ENCODE results near the gene SELL. TPM values are rescaled to one million over a fixed set of nuclear protein-coding genes. Genes with fewer than 3 reads are reported as not detected.

Gene SELL
- polyA plus RNA-seq, 1 of the 3 experiments (the other 2 are of a cell fraction), result 0.58 TPM

- no peaks in the 10 kb centered on the region for H3K9me2 ChIP-seq
- no peaks in the 10 kb centered on the region for H3K9me3 ChIP-seq
- no peak for TF ChIP-seq ZBTB33 (IDR thresholded peaks at IDR 0.05; ENCODE audit: borderline replicate concordance, low read depth)
- TF ChIP-seq, protein P1, sequence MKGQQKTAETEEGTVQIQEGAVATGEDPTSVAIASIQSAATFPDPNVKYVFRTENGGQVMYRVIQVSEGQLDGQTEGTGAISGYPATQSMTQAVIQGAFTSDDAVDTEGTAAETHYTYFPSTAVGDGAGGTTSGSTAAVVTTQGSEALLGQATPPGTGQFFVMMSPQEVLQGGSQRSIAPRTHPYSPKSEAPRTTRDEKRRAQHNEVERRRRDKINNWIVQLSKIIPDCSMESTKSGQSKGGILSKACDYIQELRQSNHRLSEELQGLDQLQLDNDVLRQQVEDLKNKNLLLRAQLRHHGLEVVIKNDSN (IDR thresholded peaks at IDR 0.05; ENCODE audit: borderline replicate concordance, low read depth), result no peak
- H3K27me3 ChIP-seq (ENCODE audit: insufficient read depth), result no peaks in the 10 kb centered on the region
- no peak overlapping the region for H3K27ac ChIP-seq (ENCODE audit: low read depth in 2 of 2, low read length in 1 of 2)
- WGBS (ENCODE audit: low lambda C conversion rate), result 61% methylated on average over 5 of the region's 5 CpGs
- peaks cover 3 to 19% of the 10 kb centered on the region in 2 experiments; a peak in 3 of 4 replicates for H3K4me1 ChIP-seq (ENCODE audit: control insufficient read depth in 1 of 2, insufficient read depth in 2 of 2, low read depth in 1 of 2, low read length in 1 of 2)
- no peak overlapping the region for H3K4me2 ChIP-seq
- ChIA-PET CTCF (interaction anchor here (1.3 to 1.5 kb wide), 2 partner anchors 11 to 28 kb away, joined by 3 read pairs; no protein-coding TSS in a partner anchor), POLR2A (no interaction called here)
- no peak overlapping the region for H2AFZ ChIP-seq (ENCODE audit: low read depth)
- no peaks in the 10 kb centered on the region for H4K20me1 ChIP-seq (ENCODE audit: insufficient read depth)
- H3K9ac ChIP-seq, result no peak overlapping the region
- H3K36me3 ChIP-seq (replicated peaks in 1 of 2; ENCODE audit: control insufficient read depth in 1 of 2, insufficient read depth in 2 of 2, low read length in 1 of 2), result no peaks in the 10 kb centered on the region
- no peak for DNase-seq
- H3K4me3 ChIP-seq (ENCODE audit: low read depth in 2 of 2, low read length in 1 of 2), result no peak overlapping the region
- no peaks in the 10 kb centered on the region for H3K79me2 ChIP-seq (ENCODE audit: insufficient read depth)
- H3F3A ChIP-seq (replicated peaks; ENCODE audit: insufficient read depth), result peaks cover 14% of the 10 kb centered on the region
Measured at GRCh38 chr1:169739980-169740379, 28.6 kb upstream of the SELL start.

DNA sequence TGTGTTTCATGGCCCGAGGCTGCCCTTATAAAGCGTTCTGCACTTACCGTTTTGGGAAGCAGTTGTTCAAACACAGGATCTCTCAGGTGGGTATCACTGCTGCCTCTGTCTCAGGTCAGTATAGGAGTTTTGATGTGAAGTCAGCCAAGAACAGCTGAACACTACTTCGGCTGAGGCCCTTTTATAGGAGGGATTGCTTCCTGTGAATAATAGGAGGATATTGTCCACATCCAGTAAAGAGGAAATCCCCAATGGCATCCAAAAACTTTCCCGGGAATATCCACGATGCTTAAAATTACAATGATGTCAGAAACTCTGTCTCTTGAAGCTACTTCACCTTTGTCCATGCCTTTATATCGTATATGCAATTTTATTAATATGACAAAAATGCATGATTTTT is 22.5 kb upstream of the SELL start, which contains the start of gene SELE:
SELE (minus strand) TSS at position 156 of the 400 bp plus-strand sequence. CDS start 467 bp downstream, outside the sequence.
- ChIA-PET CTCF (no interaction called here), POLR2A (no interaction called here)
- no peak within 1 kb of the TSS for H2AFZ ChIP-seq (ENCODE audit: low read depth)
- no peaks in the 10 kb centered on the region for H3K79me2 ChIP-seq (ENCODE audit: insufficient read depth)
- WGBS (ENCODE audit: low lambda C conversion rate), result 44% methylated on average over 7 of the region's 7 CpGs
- H4K20me1 ChIP-seq (ENCODE audit: insufficient read depth), result no peaks in the 10 kb centered on the region
- no peaks in the 10 kb centered on the region for H3K9me2 ChIP-seq
- no peaks in the 10 kb centered on the region for H3K27me3 ChIP-seq (ENCODE audit: insufficient read depth)
- no peak within 1 kb of the TSS for H3K27ac ChIP-seq (ENCODE audit: low read depth in 2 of 2, low read length in 1 of 2)
- no peak within 1 kb of the TSS for H3K4me3 ChIP-seq (ENCODE audit: low read depth in 2 of 2, low read length in 1 of 2)
- H3K9ac ChIP-seq, result no peak within 1 kb of the TSS
- H3K4me1 ChIP-seq (ENCODE audit: control insufficient read depth in 1 of 2, insufficient read depth in 2 of 2, low read depth in 1 of 2, low read length in 1 of 2), result no peaks in the 10 kb centered on the region; a peak in 1 of 4 replicates
- TF ChIP-seq, protein P2, sequence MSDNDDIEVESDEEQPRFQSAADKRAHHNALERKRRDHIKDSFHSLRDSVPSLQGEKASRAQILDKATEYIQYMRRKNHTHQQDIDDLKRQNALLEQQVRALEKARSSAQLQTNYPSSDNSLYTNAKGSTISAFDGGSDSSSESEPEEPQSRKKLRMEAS (IDR thresholded peaks at IDR 0.05; ENCODE audit: low read depth), result no peak
- TF ChIP-seq TCF12 (IDR thresholded peaks at IDR 0.05) (no peak), MXI1 (IDR thresholded peaks at IDR 0.05; ENCODE audit: low read depth, low read length) (no peak), RXRA (IDR thresholded peaks at IDR 0.05; ENCODE audit: borderline replicate concordance, low read depth) (no peak), SIN3A (IDR thresholded peaks at IDR 0.05; ENCODE audit: borderline replicate concordance, low read depth, low read length) (no peak), FOXJ3 (CRISPR knock-in tag; IDR thresholded peaks at IDR 0.05) (no peak), NFIC (IDR thresholded peaks at IDR 0.05; ENCODE audit: borderline replicate concordance) (no peak)
- no peak within 1 kb of the TSS for H3K4me2 ChIP-seq
- no peaks in the 10 kb centered on the region for H3F3A ChIP-seq (replicated peaks; ENCODE audit: insufficient read depth)
- no peaks in the 10 kb centered on the region for H3K9me3 ChIP-seq
- H3K36me3 ChIP-seq (replicated peaks in 1 of 2; ENCODE audit: control insufficient read depth in 1 of 2, insufficient read depth in 2 of 2, low read length in 1 of 2), result no peaks in the 10 kb centered on the region
- no peak for DNase-seq
